ENCODE measurements around the gene GOLT1A.

GOLT1A gene

GRCh38 chr1:204213668-204214662 is at the start of gene GOLT1A:
Gene GOLT1A (minus strand): TSS chr1:204213988. CDS start chr1:204213906, 82 bp downstream.
- peak; percentile 72 for DNase-seq

- no peak for DNase-seq
These were observed 49.6 kb upstream of the GOLT1A start for GRCh38 chr1:204263254-204263910.

- no peak for DNase-seq
These were observed 48.9 kb upstream of the GOLT1A start for GRCh38 chr1:204262506-204263253.

- no peak for DNase-seq
These were observed 48.1 kb upstream of the GOLT1A start for GRCh38 chr1:204261746-204262505.

- DNase-seq, result no peak
These were observed 47.5 kb upstream of the GOLT1A start for GRCh38 chr1:204261266-204261665.

GRCh38 chr1:204260601-204261197 is 46.9 kb upstream of the GOLT1A start:
- DNase-seq, result no peak

- DNase-seq, result no peak
These were observed 46.0 kb upstream of the GOLT1A start for GRCh38 chr1:204259782-204260181.

- DNase-seq, result no peak
These were observed 45.4 kb upstream of the GOLT1A start for GRCh38 chr1:204259196-204259595.

- peak; percentile 63 for DNase-seq
These were observed 44.7 kb upstream of the GOLT1A start for GRCh38 chr1:204258213-204259115.

- DNase-seq, result no peak
These were observed 43.7 kb upstream of the GOLT1A start for GRCh38 chr1:204257446-204257845.

GRCh38 chr1:204256531-204256930 is 42.7 kb upstream of the GOLT1A start:
- DNase-seq, result no peak

- no peak for DNase-seq
These were observed 42.2 kb upstream of the GOLT1A start for GRCh38 chr1:204255966-204256365.

GRCh38 chr1:204255225-204255624 is 41.4 kb upstream of the GOLT1A start:
- DNase-seq, result no peak

GRCh38 chr1:204254031-204254661 is 40.4 kb upstream of the GOLT1A start:
- DNase-seq, result peak; percentile 72

- no peak for DNase-seq
These were observed 38.3 kb upstream of the GOLT1A start for GRCh38 chr1:204251926-204252689.

GRCh38 chr1:204251286-204251685 is 37.5 kb upstream of the GOLT1A start:
- no peak for DNase-seq

- no peak for DNase-seq
These were observed 36.7 kb upstream of the GOLT1A start for GRCh38 chr1:204250428-204251030.

GRCh38 chr1:204249736-204250427 is 36.1 kb upstream of the GOLT1A start:
- no peak for DNase-seq

GRCh38 chr1:204248954-204249353 is 35.2 kb upstream of the GOLT1A start:
- DNase-seq, result no peak
